ENCODE results near the gene VWA5B1. TPM values are rescaled to one million over a fixed set of nuclear protein-coding genes. Genes with fewer than 3 reads are reported as not detected.
A peak's percentile ranks its signal among the peaks of the same experiment; 100 is the strongest.

The VWA5B1 gene
- total and polyA plus RNA-seq, 10 of the 15 experiments (the other 5 are each of a cell fraction or from before 2014, with no cell fraction given): under 0.01 to 0.05 (median 0.01) TPM; not detected in 7

- H3K4me1 ChIP-seq (ENCODE audit: control insufficient read depth, insufficient read depth, low read length): no peaks in the 10 kb centered on the region
- no peak overlapping the region for H3K4me2 ChIP-seq (ENCODE audit: control insufficient read depth, insufficient read depth)
- ChIA-PET CTCF (interaction anchor here (0.8 kb wide), 1 partner anchor 12 kb away, joined by 3 read pairs; no protein-coding TSS in a partner anchor), SMC1A (ENCODE audit: uncharacterized antibody, unreplicated experiment) (no interaction called here), RAD21 (ENCODE audit: unreplicated experiment) (no interaction called here), POLR2A (no interaction called here)
- no TSS peak for BruUV-seq (replicated peaks)
- peaks cover 0 to 4% of the 10 kb centered on the region in 2 experiments; a peak in 1 of 4 replicates for H3K27me3 ChIP-seq (replicated peaks in 1 of 2; ENCODE audit: control insufficient read depth in 2 of 2, insufficient read depth in 2 of 2, low read length in 1 of 2)
- H3K4me3 ChIP-seq: no peak overlapping the region
- no peak overlapping the region for H3K27ac ChIP-seq (ENCODE audit: control insufficient read depth, insufficient read depth)
- ATAC-seq (no peak), FAIRE-seq (no peak), DNase-seq (ENCODE audit: low read depth, low spot score) (no peak)
- no peaks in the 10 kb centered on the region for H3K9me3 ChIP-seq (replicated peaks; ENCODE audit: control insufficient read depth, insufficient read depth, low read length)
- no peak overlapping the region for H2AFZ ChIP-seq (ENCODE audit: control insufficient read depth, low read depth, low read length)
- H3K9ac ChIP-seq (ENCODE audit: control insufficient read depth, insufficient read depth, low read length): no peak overlapping the region
- no peaks in the 10 kb centered on the region for H3K36me3 ChIP-seq (ENCODE audit: control insufficient read depth in 2 of 2, insufficient read depth in 2 of 2, low read length in 1 of 2)
- TF ChIP-seq TCF12 (IDR thresholded peaks at IDR 0.05; ENCODE audit: low read depth, low read length) (no peak), SPI1 (IDR thresholded peaks at IDR 0.05; ENCODE audit: borderline replicate concordance, insufficient read depth, low read depth, low read length) (0 out of 2 replicates have a peak, but pooled peaks have one; percentile 3)
- H3K79me2 ChIP-seq (ENCODE audit: control insufficient read depth, insufficient read depth, low read length): no peaks in the 10 kb centered on the region
- no peaks in the 10 kb centered on the region for H4K20me1 ChIP-seq (ENCODE audit: control insufficient read depth, insufficient read depth)
- in situ Hi-C loops (cut with MboI): no loop called here
- 20% methylated on average over 6 of the region's 8 CpGs for WGBS (ENCODE audit: insufficient coverage, insufficient replicate concordance, low lambda C conversion rate, missing lambda C conversion rate)
- intact Hi-C loops (cut with micrococcal nuclease; ENCODE audit: unreplicated experiment): no loop called here
Observed at GRCh38 chr1:20373286-20373685, 82.6 kb downstream of the VWA5B1 start.

- Histone ChIP-seq H3K79me2 (ENCODE audit: control insufficient read depth, insufficient read depth, low read length) (no peaks in the 10 kb centered on the region), H3K4me1 (ENCODE audit: control insufficient read depth, insufficient read depth, low read length) (no peaks in the 10 kb centered on the region), H3K9me3 (replicated peaks; ENCODE audit: control insufficient read depth, insufficient read depth, low read length) (no peaks in the 10 kb centered on the region), H4K20me1 (ENCODE audit: control insufficient read depth, insufficient read depth) (no peaks in the 10 kb centered on the region), H3K36me3 (ENCODE audit: control insufficient read depth in 2 of 2, insufficient read depth in 2 of 2, low read length in 1 of 2) (no peaks in the 10 kb centered on the region), H3K9ac (ENCODE audit: control insufficient read depth, insufficient read depth, low read length) (no peak overlapping the region), H2AFZ (ENCODE audit: control insufficient read depth, low read depth, low read length) (no peak overlapping the region), H3K27ac (ENCODE audit: control insufficient read depth, insufficient read depth) (no peak overlapping the region), H3K4me3 (no peak overlapping the region), H3K27me3 (replicated peaks in 1 of 2; ENCODE audit: control insufficient read depth in 2 of 2, insufficient read depth in 2 of 2, low read length in 1 of 2) (0 out of 4 replicates have a peak, but pooled peaks cover 0 to 4% of the 10 kb centered on the region in 2 experiments), H3K4me2 (ENCODE audit: control insufficient read depth, insufficient read depth) (no peak overlapping the region)
- intact Hi-C loops (cut with micrococcal nuclease; ENCODE audit: unreplicated experiment): no loop called here
- BruUV-seq (replicated peaks): no TSS peak
- ChIA-PET CTCF (interaction anchor here (0.8 to 1.2 kb wide), 3 partner anchors 10 to 109 kb away, joined by 3 read pairs; no protein-coding TSS in a partner anchor), POLR2A (no interaction called here), RAD21 (ENCODE audit: unreplicated experiment) (no interaction called here), SMC1A (ENCODE audit: uncharacterized antibody, unreplicated experiment) (no interaction called here)
- ATAC-seq: no peak
- in situ Hi-C loops (cut with MboI): no loop called here
- no peak for FAIRE-seq
- TF ChIP-seq NBN (IDR thresholded peaks at IDR 0.05) (no peak), BMI1 (IDR thresholded peaks at IDR 0.05; ENCODE audit: borderline replicate concordance) (0 out of 2 replicates have a peak, but pooled peaks have one; percentile 41)
- WGBS (ENCODE audit: insufficient coverage, insufficient replicate concordance, low lambda C conversion rate, missing lambda C conversion rate): 0% methylated on average over 2 of the region's 2 CpGs
- no peak for DNase-seq (ENCODE audit: low read depth, low spot score)
Observed at GRCh38 chr1:20373764-20374163, 83.1 kb downstream of the VWA5B1 start.
